ENCODE results near the gene NFXL1.

GRCh38 chr4:47863486-47863885 is 50.9 kb downstream of the NFXL1 start:
- TF ChIP-seq, protein P1, sequence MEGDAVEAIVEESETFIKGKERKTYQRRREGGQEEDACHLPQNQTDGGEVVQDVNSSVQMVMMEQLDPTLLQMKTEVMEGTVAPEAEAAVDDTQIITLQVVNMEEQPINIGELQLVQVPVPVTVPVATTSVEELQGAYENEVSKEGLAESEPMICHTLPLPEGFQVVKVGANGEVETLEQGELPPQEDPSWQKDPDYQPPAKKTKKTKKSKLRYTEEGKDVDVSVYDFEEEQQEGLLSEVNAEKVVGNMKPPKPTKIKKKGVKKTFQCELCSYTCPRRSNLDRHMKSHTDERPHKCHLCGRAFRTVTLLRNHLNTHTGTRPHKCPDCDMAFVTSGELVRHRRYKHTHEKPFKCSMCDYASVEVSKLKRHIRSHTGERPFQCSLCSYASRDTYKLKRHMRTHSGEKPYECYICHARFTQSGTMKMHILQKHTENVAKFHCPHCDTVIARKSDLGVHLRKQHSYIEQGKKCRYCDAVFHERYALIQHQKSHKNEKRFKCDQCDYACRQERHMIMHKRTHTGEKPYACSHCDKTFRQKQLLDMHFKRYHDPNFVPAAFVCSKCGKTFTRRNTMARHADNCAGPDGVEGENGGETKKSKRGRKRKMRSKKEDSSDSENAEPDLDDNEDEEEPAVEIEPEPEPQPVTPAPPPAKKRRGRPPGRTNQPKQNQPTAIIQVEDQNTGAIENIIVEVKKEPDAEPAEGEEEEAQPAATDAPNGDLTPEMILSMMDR (IDR thresholded peaks at IDR 0.05; ENCODE audit: low read depth, low read length) = no peak
- no peak for TF ChIP-seq POLR2A (IDR thresholded peaks at IDR 0.05; ENCODE audit: extremely low read depth, insufficient read length)
